T follicular helper cell (primary cell): Measurements from ENCODE around the gene ST6GALNAC2.
"Not testable (repeated sequence)": the region's sequence is repeated elsewhere in the genome, so short reads cannot be mapped to it uniquely, and the experiment has no call there.

ENCODE experiments used
- DNase-seq: peaks from one replicate; pipeline ENCODE4 v3.0.0-alpha.2; 2020; ENCODE audit warnings: low read depth

ST6GALNAC2 gene

DNA sequence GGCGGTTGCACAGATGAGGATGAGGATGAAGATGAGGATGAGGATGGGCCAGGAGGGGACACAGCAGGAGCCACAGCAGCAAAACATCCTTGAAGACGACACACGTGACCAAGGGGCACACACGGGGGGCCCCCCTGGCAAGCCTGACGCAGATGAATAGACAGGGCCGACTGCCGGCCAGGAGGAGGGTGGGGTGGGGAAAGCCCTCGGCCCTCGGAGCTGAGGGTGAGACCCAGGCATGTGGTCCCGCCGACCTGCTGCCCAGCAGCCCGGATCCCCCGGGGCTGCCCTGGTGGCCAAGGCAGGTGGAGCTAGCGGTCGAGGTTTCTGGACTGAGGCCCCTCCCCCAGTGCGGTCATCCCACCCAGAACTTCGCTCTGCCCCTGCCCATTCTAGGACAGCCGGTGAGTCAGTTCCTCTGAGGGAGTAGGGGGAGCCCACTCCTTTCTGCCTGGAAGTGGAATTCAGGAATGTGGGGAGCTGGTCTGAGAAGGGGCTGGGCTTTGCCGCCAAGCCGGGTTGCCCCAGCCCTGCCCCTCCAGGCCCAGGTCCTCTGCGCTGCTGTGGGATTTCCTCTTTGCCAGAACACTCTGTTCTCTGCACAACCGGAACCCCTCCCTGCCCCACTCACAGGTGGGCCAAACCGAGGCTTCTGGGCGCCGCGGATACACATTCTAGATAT, 58.1 kb downstream of the ST6GALNAC2 start:
- DNase-seq: peak; percentile 28

DNA sequence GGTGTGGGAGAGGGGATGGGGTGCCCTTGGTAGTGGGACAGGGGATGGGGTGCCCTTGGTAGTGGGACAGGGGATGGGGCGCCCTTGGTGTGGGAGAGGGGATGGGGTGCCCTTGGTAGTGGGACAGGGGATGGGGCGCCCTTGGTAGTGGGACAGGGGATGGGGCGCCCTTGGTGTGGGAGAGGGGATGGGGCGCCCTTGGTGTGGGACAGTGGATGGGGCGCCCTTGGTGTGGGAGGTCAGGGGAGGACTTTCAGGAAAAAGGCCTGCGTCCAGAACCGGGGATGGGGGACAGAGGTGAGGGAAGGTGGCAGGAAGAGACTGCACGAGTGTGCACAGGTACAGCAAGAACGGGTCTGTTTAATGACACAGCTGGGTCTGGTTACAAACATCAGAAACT, 58.6 kb downstream of the ST6GALNAC2 start:
- not testable (repeated sequence) for DNase-seq

DNA sequence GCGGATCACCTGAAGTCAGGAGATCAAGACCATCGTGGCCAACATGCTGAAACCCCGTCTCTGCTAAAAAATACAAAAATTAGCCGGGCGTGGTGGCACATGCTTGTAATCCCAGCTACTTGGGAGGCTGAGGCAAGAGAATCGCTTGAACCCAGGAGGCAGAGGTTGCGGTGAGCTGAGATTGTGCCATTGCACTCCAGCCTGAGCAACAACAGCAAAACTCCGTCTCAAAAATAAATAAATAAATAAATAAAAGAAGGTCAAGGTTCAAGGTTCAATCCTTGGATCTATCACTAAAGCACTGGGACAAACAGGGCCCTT, 60.2 kb downstream of the ST6GALNAC2 start:
- DNase-seq: not testable (repeated sequence)

DNA sequence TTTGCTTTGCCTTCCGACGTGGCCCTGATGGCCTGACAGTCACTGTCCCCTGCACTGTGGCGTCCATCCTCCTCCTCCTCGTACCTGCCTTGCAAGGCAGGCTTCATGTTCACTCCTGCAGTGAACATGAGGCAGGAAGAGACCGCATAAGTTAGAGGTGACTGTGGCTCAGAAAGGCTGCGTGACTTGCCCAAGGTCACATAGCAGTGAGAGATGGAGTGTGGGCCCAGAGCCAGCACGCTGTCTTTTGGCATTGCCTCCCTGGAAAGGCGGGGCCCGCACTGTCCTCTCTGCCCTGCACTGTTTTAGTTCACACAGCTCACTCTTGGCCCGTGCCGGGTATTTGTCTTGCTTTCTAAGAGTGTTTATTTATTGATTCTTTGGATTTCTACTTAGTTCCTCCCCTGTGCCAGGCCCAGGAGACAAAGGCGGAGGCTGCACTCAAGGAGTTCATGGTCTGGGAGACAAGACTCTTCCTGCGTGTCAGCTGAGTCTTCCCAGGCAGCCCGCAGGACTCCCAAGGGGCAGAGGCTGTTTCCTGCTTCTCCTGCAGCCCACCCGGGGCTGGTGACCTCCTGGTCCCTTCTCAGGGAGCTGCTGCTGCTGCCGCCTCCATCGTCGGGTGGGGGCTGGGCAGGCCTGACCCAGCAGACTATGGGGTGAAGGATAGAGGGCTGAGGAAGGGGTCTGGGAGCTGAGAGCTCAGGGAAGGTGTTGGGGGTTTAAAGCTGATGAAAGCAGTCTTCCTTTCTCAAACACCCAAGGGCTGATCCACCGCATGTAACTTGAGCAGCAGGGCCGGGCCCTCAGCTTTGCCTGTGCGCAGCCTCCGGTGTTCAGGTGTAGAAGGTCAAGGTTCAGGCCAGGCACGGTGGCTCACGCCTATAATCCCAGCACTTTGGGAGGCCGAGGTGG, 60.8 kb downstream of the ST6GALNAC2 start:
- DNase-seq: no peak

DNA sequence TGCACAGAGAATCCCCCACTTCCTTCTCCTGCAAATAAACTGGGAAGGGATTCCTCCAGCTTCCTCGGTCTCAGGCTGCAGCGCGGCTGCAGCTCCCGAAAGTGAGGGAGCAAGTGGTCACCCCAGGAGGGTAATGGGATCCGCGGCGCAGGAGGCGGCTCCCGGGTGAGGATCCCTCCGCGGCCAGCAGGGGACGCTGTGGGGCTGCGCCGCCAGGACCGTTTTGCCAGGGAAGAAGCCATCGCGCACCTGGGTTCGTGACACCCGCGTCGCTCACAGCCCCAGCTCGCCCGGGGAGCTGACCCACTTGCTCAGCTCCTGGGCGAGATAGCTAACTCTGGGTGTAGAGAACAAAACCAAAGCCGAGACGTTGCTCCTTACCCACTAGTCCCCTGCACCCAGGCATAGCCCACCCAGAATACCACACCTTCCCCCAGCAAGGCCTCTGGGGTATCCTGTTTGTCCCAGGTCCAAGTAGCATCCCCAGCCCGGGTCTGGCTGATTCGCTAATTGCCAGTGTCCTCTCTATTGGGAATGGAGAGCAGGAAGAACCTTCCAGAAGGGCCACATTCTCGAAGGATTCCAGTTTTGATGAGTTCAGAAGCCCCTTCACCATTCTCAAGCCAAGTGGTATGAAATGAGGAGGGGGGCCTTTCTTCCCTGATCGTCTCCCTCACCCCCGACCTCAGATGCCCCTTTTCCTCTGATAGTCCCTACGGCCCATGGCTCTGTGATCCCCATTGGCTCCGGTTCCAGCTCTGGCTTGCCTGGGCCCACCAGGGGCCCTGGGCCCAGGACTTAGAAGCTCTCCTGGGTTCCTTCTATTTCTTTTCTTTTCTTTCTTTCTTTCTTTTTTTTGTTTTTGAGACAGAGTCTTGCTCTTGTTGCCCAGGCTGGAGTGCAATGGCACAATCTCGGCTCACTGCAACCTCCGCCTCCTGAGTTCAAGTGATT, 62.3 kb downstream of the ST6GALNAC2 start:
- DNase-seq: peak; percentile 71

DNA sequence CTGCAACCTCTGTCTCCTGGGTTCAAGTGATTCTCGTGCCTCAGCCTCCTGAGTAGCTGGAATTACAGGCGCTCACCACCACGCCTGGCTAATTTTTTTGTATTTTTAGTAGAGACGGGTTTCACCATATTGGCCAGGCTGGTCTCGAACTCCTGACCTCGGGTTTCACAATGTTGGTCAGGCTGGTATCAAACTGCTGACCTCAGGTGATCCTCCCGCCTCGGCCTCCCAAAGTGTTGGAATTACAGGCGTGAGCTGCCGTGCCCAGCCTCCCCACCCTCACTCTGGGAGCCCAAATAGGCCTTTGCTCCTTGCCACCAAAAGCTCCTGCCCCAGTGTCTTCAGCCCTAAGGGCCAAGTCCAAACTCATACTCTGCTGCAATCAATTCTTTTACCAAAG, 64.0 kb downstream of the ST6GALNAC2 start:
- DNase-seq: not testable (repeated sequence)

DNA sequence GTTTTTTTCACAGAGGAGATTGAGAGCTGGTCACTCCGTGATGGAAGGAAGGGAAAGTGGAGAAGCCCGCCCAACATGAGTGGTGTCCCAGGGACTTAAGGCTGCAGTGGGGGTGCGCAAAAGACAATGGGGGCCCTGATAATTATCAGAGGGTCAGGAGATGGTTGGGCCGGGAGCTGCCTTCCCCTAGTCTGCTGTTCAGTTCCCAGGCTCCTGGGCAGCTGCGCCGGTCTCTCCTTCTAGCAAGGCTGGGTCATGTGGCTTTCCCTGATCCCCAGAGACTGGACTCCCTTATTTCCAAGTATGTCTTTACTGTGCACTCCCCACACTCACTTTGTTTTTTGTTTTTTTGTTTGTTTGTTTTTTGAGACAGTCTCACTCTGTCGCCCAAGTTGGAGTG, 64.4 kb downstream of the ST6GALNAC2 start:
- no peak for DNase-seq

DNA sequence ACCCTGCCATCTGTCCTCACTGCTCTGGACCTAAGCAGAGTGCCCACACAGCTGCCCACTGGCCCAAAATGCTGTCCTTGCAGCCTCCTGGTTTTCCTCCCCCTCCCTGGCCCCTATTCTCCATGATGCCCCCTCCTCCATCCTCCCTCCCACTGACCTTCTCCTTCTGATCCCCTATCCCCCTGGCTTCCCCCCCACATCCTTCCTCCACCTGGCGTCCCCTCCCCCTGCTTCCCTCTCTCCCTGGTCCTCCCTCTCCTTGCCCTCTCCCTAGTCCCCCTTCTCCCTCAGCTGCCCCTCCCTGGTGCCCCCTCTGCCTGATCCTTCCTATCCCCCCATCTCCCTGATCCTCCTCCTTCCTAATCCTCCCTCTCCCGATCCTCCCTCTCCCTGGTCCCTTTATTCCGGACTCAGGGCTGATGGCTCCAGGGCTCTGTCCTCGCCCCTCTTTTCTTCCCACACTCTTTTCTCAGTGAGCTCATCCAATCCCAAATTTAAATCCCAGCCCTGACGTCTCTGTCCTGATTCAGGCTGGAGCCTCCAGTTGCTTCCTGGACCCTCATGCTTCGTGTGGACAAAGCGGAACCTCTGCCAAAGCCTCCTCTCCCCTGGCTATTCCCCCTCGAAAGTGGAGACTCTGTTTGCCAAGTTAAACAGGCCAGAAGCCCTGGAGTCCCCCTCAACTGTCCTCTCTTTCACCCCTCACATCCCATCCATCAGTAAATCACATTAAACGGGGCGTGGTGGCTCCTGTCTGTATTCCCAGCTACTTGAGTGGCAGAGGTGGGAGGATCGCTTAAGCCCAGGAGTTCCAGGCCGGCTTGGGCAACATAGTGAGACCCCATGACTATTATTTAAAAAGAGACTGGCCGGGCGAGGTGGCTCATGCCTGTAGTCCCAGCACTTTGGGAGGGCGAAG, 66.4 kb downstream of the ST6GALNAC2 start:
- DNase-seq: no peak

DNA sequence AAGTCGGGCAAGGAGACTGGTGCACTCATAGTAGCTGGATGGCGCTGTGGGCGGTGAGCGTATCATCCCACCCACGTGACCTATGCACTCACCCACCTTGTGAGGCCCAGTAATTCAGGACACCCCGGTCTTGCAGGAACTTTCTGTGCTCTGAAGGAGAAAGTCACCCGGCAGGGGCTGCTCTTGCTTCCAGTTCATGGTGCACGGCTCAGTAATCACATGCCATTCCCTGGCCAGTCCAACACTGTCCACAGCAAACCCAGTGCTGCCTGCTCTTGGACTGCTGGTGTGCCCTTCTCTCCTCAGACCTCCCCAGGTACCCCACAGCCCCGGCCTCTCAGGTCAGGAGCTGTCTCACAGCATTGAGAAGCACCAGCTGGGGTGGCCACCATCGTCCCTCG, 68.0 kb downstream of the ST6GALNAC2 start:
- no peak for DNase-seq
